NCI-H460 (cell line): ENCODE results near the gene SEH1L. TPM values are rescaled to one million over a fixed set of nuclear protein-coding genes. Genes with fewer than 3 reads are reported as not detected.
"Not testable (repeated sequence)": the region's sequence is repeated elsewhere in the genome, so short reads cannot be mapped to it uniquely, and the experiment has no call there.

Source experiments
- DNase-seq: peaks from one replicate; pipeline ENCODE4 v3.0.0-alpha.2; 2016; ENCODE audit warnings: low read depth; ENCODE audit errors: extremely low read depth
- polyA plus RNA-seq: library from polyadenylated mRNA; depleted of rRNA; stranded (reverse); fragments of >200 nt; gene quantifications from 2 replicates; pipeline ENCODE4 v1.2.3, GENCODE V29; 2014; cell fraction: nucleus; rRNA removed
- total RNA-seq: library from RNA; depleted of rRNA; stranded (reverse); fragments of >200 nt; shearing (Covaris generic); gene quantifications from 2 replicates; pipeline ENCODE4 v1.2.3, GENCODE V29; 2014; rRNA removed

SEH1L gene, protein sequence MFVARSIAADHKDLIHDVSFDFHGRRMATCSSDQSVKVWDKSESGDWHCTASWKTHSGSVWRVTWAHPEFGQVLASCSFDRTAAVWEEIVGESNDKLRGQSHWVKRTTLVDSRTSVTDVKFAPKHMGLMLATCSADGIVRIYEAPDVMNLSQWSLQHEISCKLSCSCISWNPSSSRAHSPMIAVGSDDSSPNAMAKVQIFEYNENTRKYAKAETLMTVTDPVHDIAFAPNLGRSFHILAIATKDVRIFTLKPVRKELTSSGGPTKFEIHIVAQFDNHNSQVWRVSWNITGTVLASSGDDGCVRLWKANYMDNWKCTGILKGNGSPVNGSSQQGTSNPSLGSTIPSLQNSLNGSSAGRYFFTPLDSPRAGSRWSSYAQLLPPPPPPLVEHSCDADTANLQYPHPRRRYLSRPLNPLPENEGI
- total RNA-seq, result 43.2 and 43.3 TPM in 2 replicates
- polyA plus RNA-seq, result 25.7 and 28.7 TPM in 2 replicates

DNA sequence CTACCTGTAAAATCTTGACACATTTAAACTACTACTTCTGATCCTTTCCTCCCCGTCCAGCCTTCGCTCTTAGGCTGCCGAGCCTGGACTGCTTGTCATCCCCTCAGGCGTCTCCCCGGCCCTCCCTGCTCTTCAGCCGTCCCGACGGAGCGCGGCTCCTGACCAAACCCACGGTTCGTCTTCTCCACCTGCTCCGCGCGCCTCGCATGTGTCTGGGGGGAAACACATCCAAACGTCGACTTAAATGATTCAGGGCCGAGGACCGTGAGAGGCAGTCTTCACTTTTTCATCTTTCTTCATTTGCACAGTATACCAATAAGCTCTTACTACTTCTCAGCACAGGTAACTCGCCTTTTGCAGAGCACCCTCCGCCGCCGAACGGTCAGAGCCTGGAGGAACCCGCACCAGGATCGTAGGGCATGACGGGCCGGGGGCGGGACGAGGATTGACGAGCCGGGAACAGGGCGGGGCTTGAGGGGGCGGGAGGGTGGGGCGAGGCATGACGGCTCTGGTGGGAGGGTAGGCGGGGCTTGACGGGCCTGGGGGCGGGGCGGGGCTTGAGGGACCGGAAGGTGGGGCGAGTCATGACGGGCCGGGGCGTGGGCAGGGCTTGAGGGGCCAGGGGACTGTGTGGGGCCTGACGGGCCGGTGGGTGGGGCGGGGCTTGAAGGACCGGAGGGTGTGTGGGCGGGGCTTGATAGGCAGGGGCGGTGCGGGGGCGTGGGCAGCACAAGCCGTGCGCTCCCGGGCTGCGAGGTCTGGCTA is at the start of gene SEH1L:
TSS of gene SEH1L (plus strand) at position 727 of the 765 bp plus-strand sequence. CDS start 111 bp downstream, outside the sequence.
- DNase-seq, result peak; percentile 94

DNA sequence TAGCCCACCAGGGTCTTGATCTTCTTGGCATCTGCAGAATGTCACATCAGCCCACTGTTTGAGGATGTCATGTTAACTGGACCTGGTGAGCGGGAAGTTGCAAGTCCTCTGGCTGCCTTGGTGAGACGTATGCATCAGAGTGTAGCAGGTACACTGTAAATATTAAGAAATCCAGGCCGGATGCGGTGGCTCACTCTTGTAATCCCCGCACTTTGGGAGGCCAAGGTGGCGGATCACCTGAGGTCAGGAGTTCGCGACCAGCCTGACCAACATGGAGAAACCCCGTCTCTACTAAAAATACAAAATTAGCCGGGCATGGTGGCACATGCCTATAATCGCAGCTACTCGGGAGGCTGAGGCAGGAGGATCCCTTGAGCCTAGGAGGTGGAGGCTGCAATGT is 46.6 kb upstream of the SEH1L start:
- not testable (repeated sequence) for DNase-seq

DNA sequence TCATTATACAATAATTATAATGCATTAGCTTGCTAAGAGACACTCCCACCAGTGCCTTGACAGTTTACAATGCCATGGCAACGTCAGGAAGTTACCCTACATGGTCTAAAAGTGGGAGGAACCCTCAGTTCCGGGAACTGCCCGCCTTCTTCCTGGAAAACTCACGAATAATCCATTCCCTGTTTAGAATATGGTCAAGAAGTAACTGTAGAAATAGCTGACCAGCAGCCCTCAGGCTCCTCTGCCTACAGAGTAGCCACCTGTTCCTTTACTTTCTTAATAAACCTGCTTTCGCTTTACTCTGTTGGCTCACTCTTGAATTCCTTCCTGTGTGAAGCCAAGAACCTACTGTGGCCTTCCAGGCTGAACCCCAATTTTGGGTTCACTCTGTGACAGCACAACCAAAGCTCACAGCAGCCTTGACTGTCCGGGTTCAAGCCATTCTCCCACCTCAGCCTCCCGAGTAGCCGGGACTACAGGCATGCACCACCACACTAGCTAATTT is 43.7 kb upstream of the SEH1L start:
- no peak for DNase-seq

DNA sequence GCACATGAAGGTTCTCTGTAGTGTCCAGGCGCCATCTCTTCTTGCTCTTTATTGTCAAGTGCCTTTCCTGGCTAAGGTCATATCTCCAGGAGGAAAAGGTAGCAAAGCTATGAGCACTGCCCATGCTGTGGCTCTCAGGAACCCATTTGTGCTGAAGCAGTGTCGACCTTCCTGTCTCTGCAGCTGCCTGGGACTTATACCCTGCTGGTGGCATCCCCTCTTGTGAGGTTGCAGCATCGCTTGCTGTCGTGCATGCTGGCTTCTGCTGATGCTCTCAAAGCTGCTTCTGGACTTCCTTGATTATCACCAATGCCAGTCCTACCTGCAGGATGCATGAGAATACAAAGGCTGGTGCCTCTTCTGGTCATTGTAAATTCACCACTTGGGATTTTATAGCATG is 41.7 kb upstream of the SEH1L start:
- no peak for DNase-seq

DNA sequence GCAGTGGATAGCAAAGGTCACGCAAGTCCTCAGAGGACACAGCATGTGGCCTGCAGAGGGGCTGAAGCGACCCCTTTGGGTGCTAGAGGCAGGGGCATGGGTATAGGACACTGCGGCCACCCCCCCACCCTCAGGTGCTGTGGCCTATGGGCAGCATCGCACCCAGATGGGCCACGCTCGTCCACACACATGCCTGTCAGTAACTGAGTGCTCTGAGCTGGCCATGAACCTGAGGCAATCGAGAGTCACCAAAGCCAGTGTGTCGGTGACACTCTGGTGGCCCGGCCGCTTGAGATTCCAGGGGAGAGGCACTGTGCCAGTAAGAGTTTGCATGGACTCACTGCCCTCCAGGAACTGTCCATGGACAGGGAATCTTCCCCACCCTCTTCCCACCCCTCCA is 41.0 kb upstream of the SEH1L start:
- no peak for DNase-seq

DNA sequence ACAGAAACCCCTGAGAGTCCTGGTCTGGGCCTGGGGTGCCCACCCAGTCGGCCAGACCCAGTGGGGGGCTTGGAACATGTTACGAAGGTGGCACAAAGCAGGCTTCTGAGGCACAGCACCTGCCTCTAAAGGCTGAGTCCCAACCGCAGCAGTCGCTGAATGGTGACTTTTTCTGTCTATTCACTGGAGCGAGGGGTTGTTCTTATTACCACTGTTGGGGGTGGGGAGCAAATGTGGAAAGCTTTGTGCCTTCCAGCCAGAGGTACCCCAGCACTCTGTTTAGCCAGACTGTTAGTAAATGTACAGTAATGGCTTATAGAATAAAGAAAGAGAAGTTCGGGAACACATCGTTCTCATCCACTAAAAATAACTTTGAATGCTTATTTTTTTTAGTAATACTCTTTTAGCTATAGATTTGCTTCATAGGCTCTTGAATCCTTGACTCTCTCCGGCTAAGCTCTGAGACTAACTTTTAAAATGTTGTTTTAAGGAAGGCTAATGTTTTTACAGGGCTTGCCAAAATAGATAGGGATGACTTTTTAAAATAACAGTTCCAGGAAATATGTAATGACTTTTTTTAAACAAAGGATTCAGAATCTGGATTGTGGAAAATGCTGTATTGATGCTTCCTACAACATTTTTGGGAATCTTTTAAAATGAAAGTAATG is 40.4 kb upstream of the SEH1L start:
- DNase-seq, result no peak

DNA sequence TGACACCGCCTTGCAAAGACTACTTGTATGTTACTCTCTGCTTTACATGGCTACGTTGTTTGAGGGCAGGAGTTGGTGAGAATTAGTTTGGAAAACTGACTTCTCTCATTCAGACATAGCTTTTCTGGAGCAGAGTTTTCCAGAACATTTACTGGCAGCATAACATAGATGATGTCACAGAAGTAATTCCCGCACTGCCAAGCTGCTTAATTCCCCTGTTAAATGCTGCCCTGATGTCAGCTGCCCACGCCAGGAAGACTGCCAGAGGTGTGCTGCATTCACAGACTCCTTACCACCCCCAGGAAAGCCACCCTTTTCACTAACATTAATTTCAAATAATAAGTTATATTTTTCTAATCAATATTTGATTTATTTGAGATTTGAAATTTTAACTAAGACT is 39.1 kb upstream of the SEH1L start:
- no peak for DNase-seq

DNA sequence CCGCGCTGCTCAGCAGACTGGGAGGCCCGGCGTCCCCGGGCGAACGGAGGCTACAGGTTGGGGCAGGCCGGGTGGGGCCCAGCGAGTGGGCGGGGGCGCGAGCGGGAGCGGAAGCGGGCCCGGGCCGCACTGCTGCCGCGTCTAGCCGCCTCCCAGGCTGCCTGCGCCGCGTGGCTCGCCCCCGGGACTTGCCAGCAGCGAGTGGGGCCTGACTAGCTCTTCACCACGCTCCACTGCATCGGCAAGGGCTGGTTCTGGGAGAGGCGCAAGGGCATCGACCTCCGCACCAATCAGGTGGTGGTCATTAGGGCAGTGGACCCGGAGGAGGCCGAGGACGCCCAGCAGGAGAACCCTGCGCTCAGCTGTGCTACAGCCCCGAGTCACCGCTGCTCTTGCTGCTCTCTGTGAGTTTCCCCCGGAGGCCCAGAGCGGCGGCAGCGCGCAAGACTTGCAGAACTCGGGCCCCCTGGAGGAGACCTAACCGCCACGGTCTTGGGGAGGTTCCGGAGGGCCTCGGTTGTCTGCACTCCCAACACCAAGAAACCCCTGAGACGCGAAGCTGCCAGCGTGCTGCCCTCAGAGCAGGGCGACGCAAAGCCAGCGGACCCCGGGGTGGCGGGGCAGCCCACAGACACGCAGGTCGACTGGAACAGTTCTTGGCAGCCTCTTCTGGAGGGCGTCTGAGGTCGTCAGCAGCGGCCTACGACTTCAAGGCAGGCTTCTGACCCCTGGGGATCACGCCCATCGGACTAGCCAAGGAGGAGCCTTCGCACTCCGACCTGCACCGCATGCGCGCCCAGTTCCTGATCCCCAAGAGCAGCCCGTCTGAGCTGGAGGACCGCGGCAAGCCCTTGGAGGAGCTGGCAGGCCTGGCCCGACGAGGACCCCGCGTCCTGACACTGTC is 36.5 kb upstream of the SEH1L start:
- no peak for DNase-seq

DNA sequence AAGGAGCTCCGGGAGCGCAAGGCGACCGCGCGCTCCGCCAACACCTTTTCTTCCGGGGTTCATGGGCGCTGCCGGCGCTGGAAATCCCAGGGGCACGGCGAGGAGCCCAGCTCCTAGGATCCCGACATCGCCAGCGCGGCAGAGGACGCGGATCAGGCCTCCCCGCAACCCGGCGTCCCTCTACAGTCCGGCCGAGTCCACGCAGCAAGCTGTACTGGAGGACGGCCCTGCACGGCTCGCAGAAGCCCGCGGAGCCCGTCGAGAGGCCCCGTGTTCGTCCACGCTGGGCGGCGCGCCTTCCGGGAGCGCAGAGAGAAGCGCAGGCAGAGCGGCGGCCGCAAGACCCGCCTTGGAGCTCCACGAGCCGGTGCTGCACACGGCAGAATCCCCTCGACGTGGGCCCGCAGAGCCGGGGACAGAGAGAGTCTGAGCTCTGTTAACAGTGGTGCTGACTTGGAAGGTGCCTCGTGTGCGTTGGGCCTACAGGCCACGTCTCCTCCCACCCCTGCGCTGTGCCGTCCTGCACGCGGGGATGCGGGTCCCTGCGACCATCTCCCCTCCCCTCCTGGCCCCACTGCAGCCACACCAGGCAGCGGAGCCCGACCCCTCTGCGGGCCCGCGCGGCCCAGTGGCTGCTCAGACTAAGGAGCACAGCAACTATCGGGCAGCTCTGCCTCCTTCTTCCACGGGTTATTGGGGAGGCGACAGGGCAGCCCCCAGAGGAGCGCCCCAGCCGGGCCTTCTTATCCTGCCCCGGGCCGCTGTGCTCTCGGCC is 35.7 kb upstream of the SEH1L start:
- no peak for DNase-seq

DNA sequence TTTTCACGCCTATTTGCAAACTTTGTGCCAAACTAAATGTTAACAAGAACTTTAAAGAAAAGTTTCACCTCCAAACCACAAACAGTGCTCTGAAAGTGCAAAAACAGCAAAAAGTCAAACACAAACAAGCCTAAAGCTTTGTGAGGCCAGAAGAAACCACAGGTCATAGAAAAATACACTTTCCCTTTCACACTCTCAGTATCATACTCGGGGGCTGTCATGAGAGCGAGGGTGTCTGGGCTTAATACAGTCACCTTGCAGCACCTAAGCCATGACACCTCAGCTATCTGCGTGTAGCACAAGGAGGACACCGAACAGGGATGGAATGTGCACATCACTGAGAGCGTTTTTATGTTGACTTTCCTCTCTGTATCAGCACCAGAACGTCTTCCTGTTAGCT is 26.6 kb upstream of the SEH1L start:
- DNase-seq, result no peak

DNA sequence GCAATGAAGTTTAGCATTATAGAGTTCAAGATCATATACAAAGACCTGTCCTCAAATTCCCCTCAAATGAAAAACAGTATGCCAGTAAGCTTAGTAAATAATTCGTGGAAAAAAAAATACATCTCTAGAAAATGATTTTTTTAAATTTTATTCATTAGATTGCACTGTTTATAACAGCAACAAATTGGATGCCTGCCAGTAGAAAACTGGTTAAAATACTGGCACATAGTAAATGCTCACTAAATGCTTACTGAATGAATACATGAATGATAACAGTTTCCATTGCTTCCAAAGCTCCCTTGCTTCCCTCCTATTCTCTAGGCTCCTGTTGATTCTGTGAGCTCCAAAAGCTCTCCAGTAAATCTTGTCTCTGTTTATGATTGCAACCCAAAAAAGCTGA is 25.5 kb upstream of the SEH1L start:
- DNase-seq, result no peak

DNA sequence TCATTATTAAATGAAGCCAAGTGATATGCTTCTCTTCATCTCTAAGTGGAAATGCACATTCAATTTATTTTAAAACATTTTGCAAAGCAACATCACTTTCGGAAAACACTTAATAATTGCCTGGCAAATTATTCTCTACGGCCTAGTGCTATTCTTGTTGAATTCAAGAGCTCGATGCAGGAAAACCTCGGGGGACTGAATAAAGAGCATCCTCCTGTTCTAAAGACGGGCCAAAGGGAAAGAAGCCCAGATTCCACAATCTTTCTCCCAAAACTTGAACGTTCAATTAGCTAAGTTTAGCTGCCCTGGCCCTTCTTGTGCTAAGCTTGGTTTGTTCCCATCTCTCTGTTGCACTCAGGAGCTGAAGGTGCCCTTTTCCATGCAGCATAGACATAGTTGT is 23.2 kb upstream of the SEH1L start:
- no peak for DNase-seq

DNA sequence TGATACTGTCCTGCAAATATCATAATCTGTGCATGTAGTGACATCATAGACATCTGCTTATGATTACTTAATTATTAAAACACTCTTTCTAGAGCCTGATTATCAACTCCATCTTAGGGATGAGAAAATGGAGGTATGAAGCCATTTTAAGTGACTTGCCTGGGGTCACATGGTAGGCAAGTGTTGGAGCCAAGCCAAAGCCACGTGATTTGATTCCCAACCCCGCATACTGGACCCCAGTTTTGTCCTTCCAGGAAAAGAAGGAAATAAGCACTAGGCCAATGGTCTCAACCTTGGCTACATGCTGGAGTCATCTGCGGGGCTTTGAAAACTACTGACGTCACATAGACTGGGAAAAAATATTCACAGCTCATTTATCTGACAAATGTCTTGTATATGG is 19.6 kb upstream of the SEH1L start:
- DNase-seq, result no peak

DNA sequence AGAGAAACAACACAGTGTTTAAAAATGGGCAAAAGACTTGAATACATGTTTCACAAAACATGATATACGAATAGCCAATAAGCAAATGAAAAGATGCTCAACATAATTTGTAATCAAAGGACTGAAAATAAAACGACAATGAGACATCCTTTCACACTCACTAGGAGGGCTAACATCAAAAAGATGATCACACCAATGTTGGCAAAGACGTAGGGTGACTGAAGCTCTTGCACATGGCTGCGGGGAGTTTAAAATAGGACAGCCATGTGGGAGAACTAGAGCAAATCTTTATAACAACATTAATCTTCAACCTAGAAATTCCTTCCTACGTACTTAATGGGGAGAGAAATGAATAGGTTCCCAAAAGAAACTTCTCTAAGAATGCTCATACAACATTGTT is 19.2 kb upstream of the SEH1L start:
- no peak for DNase-seq

DNA sequence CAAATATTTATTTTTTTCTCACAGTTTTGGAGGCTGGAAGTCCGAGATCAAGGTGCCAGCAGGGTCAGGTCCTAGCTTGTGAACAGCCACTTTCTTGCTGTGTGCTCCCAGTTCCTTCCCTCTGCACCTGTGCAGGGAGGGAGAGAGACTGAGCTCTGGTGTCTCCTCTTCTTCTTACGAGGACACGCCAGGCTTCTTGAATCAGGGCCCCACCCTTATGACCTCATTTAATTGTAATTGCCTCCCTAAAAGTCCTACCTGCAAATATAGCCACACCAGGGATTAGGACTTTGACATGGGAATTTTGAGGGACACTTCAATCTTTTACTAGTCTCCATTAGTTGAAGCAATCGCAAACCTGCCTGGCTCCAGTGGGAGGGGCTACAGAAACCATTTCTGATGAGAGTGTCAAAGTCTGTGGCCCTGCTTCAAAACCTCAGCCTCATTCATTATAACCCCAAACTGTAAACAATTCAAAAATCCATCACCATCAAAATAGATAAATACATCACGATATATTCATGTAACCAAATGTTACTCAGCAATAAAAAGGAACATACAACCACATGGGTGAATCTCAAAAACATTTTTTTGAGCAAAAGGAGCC is 18.2 kb upstream of the SEH1L start:
- DNase-seq, result no peak

DNA sequence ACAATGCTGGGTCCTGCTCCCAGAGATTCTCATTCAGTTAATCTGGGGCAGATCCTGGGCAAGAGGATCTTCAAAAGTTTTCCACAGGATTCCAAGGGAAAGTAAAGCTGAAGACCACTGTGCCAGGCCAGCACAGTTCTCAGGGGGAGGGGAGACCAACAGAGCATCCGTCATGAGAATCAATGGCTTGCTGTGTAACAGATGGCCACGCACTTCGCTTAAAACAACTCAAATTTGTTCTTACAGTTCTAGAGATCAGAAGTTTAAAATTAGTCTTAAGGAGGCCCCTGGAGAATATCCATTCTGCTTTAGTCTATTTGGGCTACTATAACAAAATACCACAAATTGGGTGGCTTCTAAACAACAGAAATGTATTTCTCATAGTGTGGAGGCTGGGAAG is 17.4 kb upstream of the SEH1L start:
- DNase-seq, result no peak

DNA sequence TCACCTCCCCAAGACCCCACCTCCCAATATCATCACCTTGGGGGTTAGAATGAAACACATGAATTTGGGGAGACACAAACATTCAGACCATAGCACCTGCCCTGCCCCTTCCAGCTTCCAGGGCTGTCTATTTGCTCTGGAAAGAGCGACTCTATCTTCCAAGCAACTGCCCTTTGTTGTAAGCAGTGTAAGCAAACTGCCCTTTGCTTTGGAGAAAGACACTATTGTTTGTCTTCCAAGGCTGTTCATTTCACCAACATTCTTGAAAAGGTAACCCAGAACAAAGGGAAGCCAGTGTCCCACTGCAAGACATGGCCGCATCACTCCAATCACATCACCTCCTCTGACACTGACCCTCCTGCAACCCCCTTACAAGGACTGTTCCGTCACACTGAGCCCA is 16.9 kb upstream of the SEH1L start:
- DNase-seq, result no peak

DNA sequence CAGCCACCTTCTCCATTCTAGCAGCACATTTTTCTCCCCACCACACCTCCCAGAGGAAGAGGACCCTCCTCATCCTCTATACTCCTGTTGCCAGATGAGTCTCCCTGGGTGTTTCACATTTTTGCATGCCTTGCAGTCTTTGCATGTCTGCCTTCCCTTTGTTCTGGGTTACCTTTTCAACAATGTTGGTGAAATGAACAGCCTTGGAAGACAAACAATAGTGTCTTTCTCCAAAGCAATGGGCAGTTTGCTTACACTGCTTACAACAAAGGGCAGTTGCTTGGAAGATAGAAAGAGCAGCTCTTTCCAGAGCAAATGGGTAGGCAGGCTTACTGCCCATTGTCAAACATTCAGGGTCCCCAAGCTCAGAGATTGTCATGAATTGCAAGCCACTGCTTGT is 14.5 kb upstream of the SEH1L start:
- no peak for DNase-seq
